ENCODE measurements around the gene OTOP3.

GRCh38 chr17:74972107-74972972 lies 36.6 kb downstream of the OTOP3 start, which contains the start of gene HID1:
- peak; percentile 59 for TF ChIP-seq POLR2A (IDR thresholded peaks at IDR 0.05)
- no peak for TF ChIP-seq CTCF (IDR thresholded peaks at IDR 0.05)
- TF ChIP-seq EP300 (IDR thresholded peaks at IDR 0.05; ENCODE audit: low read depth), result no peak
- peak in 1 of 3 donors; percentile 34 for TF ChIP-seq POLR2AphosphoS5 (IDR thresholded peaks at IDR 0.05)
